ENCODE measurements around the gene FER. TPM values are rescaled to one million over a fixed set of nuclear protein-coding genes. Genes with fewer than 3 reads are reported as not detected.
"Not testable (repeated sequence)": the region's sequence is repeated elsewhere in the genome, so short reads cannot be mapped to it uniquely, and the experiment has no call there.

FER gene
- total RNA-seq (2021) (17.7 and 20.6 TPM in 2 replicates), Bru-seq, nascent RNA (percentile 75 among the genes with signal in this experiment), BruChase-seq, experiment 1, labeled RNA remaining after a 2-hour chase (percentile 69 among the genes with signal in this experiment), BruChase-seq, experiment 2, labeled RNA remaining after a 6-hour chase (percentile 61 among the genes with signal in this experiment)
- long read RNA-seq, partial matches to known transcripts: 0 of 12 reads
- long read RNA-seq, other reads (novel, unspliced or antisense): 12 of 12 reads

DNA sequence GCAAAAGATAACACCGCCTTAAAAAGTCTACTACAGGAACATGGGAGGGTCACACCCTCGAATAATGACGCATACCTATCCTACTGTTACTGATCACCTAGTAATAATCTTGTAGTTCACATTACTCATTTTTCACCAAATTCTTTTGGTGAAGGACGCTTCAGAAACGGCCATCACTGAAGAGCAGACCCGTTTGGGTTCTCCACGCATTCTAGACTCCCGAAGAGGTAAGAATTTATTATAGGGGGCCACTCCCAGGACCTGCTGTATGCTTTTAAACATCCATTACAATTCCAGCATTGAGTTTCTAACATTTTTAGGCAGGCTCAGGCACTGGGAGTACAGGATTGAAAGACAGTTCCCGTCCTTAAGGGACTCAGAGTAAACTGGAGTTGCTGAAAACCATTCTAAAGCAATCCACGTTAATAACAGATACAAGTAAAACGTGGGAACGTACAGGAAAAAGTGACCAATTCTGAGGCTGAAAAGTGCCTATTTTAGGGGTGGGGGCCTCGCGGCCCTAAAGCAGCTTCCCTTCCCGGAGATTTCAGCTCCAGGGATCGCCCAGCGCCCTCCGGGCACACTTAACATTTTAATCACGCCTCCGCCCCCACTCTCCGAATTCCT, at the start of gene FER:
FER (plus strand) TSS at position 124 of the 627 bp plus-strand sequence. CDS start 50,286 bp downstream, outside the sequence.
- Histone ChIP-seq H4K20me1 (ENCODE audit: insufficient read depth) (no peaks in the 10 kb centered on the region), H3K79me2 (ENCODE audit: low read depth) (0 out of 2 replicates have a peak, but pooled peaks cover 3% of the 10 kb centered on the region), H3K4me3 (peak within 1 kb of the TSS; percentile 87), H3K27ac (peak within 1 kb of the TSS; percentile 91), H3F3A (ENCODE audit: insufficient read depth, low read depth) (peaks cover 11% of the 10 kb centered on the region; the same call in 1 of the 2 replicates), H3K27me3 (ENCODE audit: insufficient read depth, low read depth) (no peaks in the 10 kb centered on the region), H2AFZ (peak within 1 kb of the TSS; percentile 95), H3K4me1 (replicated peaks; ENCODE audit: insufficient read depth) (peaks cover 18% of the 10 kb centered on the region; the same call in 1 of the 2 replicates), H3K9me3 (ENCODE audit: insufficient read depth, low read depth) (no peaks in the 10 kb centered on the region), H3K9me2 (ENCODE audit: insufficient read depth) (no peaks in the 10 kb centered on the region), H3K36me3 (ENCODE audit: low read depth) (no peaks in the 10 kb centered on the region), H3K4me2 (peak within 1 kb of the TSS; percentile 88)
- BruUV-seq (replicated peaks): TSS peak; percentile 93
- TF ChIP-seq, protein P1, sequence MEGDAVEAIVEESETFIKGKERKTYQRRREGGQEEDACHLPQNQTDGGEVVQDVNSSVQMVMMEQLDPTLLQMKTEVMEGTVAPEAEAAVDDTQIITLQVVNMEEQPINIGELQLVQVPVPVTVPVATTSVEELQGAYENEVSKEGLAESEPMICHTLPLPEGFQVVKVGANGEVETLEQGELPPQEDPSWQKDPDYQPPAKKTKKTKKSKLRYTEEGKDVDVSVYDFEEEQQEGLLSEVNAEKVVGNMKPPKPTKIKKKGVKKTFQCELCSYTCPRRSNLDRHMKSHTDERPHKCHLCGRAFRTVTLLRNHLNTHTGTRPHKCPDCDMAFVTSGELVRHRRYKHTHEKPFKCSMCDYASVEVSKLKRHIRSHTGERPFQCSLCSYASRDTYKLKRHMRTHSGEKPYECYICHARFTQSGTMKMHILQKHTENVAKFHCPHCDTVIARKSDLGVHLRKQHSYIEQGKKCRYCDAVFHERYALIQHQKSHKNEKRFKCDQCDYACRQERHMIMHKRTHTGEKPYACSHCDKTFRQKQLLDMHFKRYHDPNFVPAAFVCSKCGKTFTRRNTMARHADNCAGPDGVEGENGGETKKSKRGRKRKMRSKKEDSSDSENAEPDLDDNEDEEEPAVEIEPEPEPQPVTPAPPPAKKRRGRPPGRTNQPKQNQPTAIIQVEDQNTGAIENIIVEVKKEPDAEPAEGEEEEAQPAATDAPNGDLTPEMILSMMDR (conservative IDR thresholded peaks at IDR 0.05): no peak
- POLR2A ChIA-PET (ENCODE audit: unreplicated experiment): interaction anchor here (0.8 kb wide), 1 partner anchor 20 kb away, joined by 4 read pairs; no protein-coding TSS in a partner anchor
- CTCF ChIA-PET: interaction anchor here (0.6 kb wide), 1 partner anchor 9 kb away, joined by 3 read pairs; no protein-coding TSS in a partner anchor
- peak; percentile 33 to 87 for DNase-seq
- intact Hi-C loops (cut with micrococcal nuclease; ENCODE audit: unreplicated experiment): loop anchor here (1.0 to 5.0 kb wide), 5 partner anchors 20 to 994 kb away; no protein-coding TSS in a partner anchor

DNA sequence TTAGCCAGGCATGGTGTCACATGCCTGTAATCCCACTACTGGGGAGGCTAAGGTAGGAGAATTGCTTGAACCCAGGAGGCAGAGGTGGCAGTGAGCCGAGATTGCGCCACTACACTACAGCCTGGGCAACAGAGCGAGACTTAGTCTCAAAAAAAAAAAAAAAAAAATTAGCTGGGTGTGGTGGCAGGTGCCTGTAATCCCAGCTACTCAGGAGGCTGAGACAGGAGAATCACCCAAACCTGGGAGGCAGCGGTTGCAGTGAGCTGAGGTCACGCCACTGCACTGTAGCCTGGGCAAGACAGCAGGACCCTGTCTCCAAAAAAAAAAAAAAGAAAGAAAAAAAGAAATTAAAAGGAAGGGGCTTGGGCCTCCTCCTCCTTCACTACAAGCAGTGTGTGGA, 47.3 kb upstream of the FER start:
- CTCF ChIA-PET; H4K20me1 ChIP-seq (ENCODE audit: insufficient read depth); H3K79me2 ChIP-seq (ENCODE audit: low read depth); H2AFZ ChIP-seq; H3K4me1 ChIP-seq (replicated peaks; ENCODE audit: insufficient read depth); H3K9me3 ChIP-seq (ENCODE audit: insufficient read depth, low read depth); H3K4me2 ChIP-seq; H3K4me3 ChIP-seq; DNase-seq; H3K27ac ChIP-seq; H3K9me2 ChIP-seq (ENCODE audit: insufficient read depth); H3K27me3 ChIP-seq (ENCODE audit: insufficient read depth, low read depth); POLR2A ChIA-PET (ENCODE audit: unreplicated experiment); H3F3A ChIP-seq (ENCODE audit: insufficient read depth, low read depth); BruUV-seq (replicated peaks); intact Hi-C loops (cut with micrococcal nuclease; ENCODE audit: unreplicated experiment); H3K36me3 ChIP-seq (ENCODE audit: low read depth): not testable (repeated sequence)

DNA sequence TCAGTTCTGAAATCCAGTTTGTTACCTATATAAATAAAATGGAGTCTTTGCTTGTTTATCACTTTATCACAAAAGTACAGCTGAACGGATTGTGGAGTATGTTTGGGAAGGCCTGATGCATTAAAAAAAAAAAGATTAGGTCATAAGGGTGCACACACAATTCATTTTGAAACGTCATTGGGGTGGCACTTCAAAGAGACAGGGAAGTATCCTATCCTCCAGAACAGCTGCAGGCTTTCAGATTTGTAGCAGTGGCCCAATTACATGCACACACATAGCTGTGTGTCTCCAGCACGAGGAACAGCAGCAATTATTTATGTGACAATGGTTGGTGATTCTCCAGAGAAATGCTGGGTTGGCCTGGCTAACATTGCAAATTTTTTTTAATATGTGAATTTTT, 46.8 kb upstream of the FER start:
- Histone ChIP-seq H3K4me3 (no peak overlapping the region), H4K20me1 (ENCODE audit: insufficient read depth) (no peaks in the 10 kb centered on the region), H3K27me3 (ENCODE audit: insufficient read depth, low read depth) (no peaks in the 10 kb centered on the region), H3K79me2 (ENCODE audit: low read depth) (no peaks in the 10 kb centered on the region), H3K4me1 (replicated peaks; ENCODE audit: insufficient read depth) (no peaks in the 10 kb centered on the region), H3K9me2 (ENCODE audit: insufficient read depth) (no peaks in the 10 kb centered on the region; the same call in 1 of the 2 replicates), H3F3A (ENCODE audit: insufficient read depth, low read depth) (no peaks in the 10 kb centered on the region), H3K36me3 (ENCODE audit: low read depth) (no peaks in the 10 kb centered on the region), H3K27ac (no peak overlapping the region), H3K9me3 (ENCODE audit: insufficient read depth, low read depth) (no peaks in the 10 kb centered on the region), H2AFZ (0 out of 2 replicates have a peak overlapping the region, but pooled peaks have one; percentile 48), H3K4me2 (no peak overlapping the region)
- TF ChIP-seq, protein P1 (conservative IDR thresholded peaks at IDR 0.05): no peak
- TF ChIP-seq EZH2 (IDR thresholded peaks at IDR 0.05; ENCODE audit: low read depth): no peak
- intact Hi-C loops (cut with micrococcal nuclease; ENCODE audit: unreplicated experiment): no loop called here
- no TSS peak for BruUV-seq (replicated peaks)
- POLR2A ChIA-PET (ENCODE audit: unreplicated experiment): no interaction called here
- CTCF ChIA-PET: no interaction called here
- DNase-seq: no peak
